Peyer's patch (tissue), 4 donors: Measurements from ENCODE around the gene MSH4.

ENCODE experiments used
- CTCF ChIP-seq, 6 experiments: fragments of 450-650 bp in 4 of 6; fragments of 200-600 bp in 2 of 6; sonication (generic) in 1 of 6; IDR thresholded peaks; one replicate each; pipeline ENCODE4 v1.5.1; 2017 to 2019; ENCODE audit warnings: antibody characterized with exemption in 6 of 6, mild to moderate bottlenecking in 3 of 6, moderate library complexity in 1 of 6
- POLR2A ChIP-seq, 2 donors: fragments of 450-650 bp; IDR thresholded peaks; one replicate each; pipeline ENCODE4 v1.5.1; 2017; ENCODE audit warnings: antibody characterized with exemption in 2 of 2, mild to moderate bottlenecking in 2 of 2, moderate library complexity in 2 of 2

DNA sequence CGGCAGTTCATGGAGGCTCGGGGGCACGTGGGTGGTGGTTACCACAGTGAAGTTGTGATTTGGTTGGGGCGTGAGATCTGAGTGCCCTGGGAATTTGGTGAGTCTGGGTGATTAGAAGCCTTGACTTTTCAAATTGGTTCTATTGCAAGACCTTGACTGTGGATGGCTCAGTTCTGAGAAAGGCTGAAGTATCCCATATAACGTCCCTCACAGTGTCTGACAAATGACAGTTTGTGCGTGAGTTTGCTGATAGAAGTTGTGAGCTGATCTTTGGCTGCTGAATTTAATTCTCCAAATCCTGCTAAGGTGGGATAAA, 549 bp downstream of the MSH4 start:
- TF ChIP-seq POLR2A (IDR thresholded peaks at IDR 0.05): no peak
- no peak for TF ChIP-seq CTCF (IDR thresholded peaks at IDR 0.05)
